GM23338 (cell line): Measurements from ENCODE around the gene SHMT1. TPM values are rescaled to one million over a fixed set of nuclear protein-coding genes. Genes with fewer than 3 reads are reported as not detected.

Experiments used
- ATAC-seq: fragments of 200-7000 bp; cut with Tn5 transposase; 3 replicates; pipeline ENCODE4 v1.9.1; 2020
- DNase-seq: peaks from one replicate; pipeline ENCODE4 v3.0.0-alpha.2; 2015; ENCODE audit warnings: low spot score
- H2AFZ ChIP-seq: fragments of 200-600 bp; sonication (generic); 2 replicates; pipeline ENCODE4 v1.8.0; 2016; ENCODE audit warnings: antibody characterized with exemption, mild to moderate bottlenecking, moderate library complexity
- H3F3A ChIP-seq: fragments of 200-600 bp; sonication (generic); replicated peaks from 2 replicates; pipeline ENCODE4 v1.8.0; 2017; ENCODE audit warnings: antibody characterized with exemption, mixed run types, low read depth
- H3K27ac ChIP-seq: fragments of 200-600 bp; sonication (generic); 2 replicates; pipeline ENCODE4 v1.6.1; 2016; ENCODE audit warnings: low read depth
- H3K27me3 ChIP-seq: fragments of 200-600 bp; sonication (generic); 2 replicates; pipeline ENCODE4 v1.8.0; 2016; ENCODE audit warnings: mild to moderate bottlenecking, mixed run types, moderate library complexity; ENCODE audit not compliant: insufficient read depth
- H3K36me3 ChIP-seq: fragments of 200-600 bp; sonication (generic); 2 replicates; pipeline ENCODE4 v1.8.0; 2016; ENCODE audit warnings: mild to moderate bottlenecking; ENCODE audit not compliant: insufficient read depth
- H3K4me1 ChIP-seq: fragments of 200-600 bp; sonication (generic); 2 replicates; pipeline ENCODE4 v1.8.0; 2016; ENCODE audit warnings: mild to moderate bottlenecking, moderate library complexity; ENCODE audit not compliant: insufficient read depth
- H3K4me2 ChIP-seq: fragments of 200-600 bp; sonication (generic); 2 replicates; pipeline ENCODE4 v1.7.1; 2017; ENCODE audit warnings: mixed run types
- H3K4me3 ChIP-seq: fragments of 200-600 bp; sonication (generic); 2 replicates; pipeline ENCODE4 v1.6.1; 2016; ENCODE audit warnings: mixed run types
- H3K79me2 ChIP-seq: fragments of 200-600 bp; sonication (generic); replicated peaks from 2 replicates; pipeline ENCODE4 v1.8.0; 2017; ENCODE audit warnings: mild to moderate bottlenecking; ENCODE audit not compliant: insufficient read depth
- H3K9me2 ChIP-seq: fragments of 200-600 bp; sonication (generic); 2 replicates; pipeline ENCODE4 v1.8.0; 2017; ENCODE audit not compliant: insufficient read depth
- H4K20me1 ChIP-seq: fragments of 200-600 bp; sonication (generic); replicated peaks from 2 replicates; pipeline ENCODE4 v1.8.0; 2017; ENCODE audit warnings: mild to moderate bottlenecking; ENCODE audit not compliant: insufficient read depth
- H3K27ac Mint-ChIP-seq: 2 replicates; pipeline ENCODE4 v1.8.0; 2020; ENCODE audit warnings: inconsistent platforms, mild to moderate bottlenecking, moderate library complexity, mixed read lengths
- H3K27me3 Mint-ChIP-seq: 3 replicates; pipeline ENCODE4 v1.8.0; 2022; ENCODE audit warnings: low read depth, mild to moderate bottlenecking, moderate library complexity, mixed read lengths, inconsistent platforms; ENCODE audit not compliant: insufficient read depth, poor library complexity
- H3K36me3 Mint-ChIP-seq: 3 replicates; pipeline ENCODE4 v1.8.0; 2021; ENCODE audit warnings: low read depth, mild to moderate bottlenecking, inconsistent platforms, moderate library complexity, mixed read lengths
- H3K4me1 Mint-ChIP-seq: 3 replicates; pipeline ENCODE4 v1.8.0; 2020; ENCODE audit warnings: mild to moderate bottlenecking, inconsistent platforms, mixed read lengths
- H3K4me3 Mint-ChIP-seq: 3 replicates; pipeline ENCODE4 v1.8.0; 2021; ENCODE audit warnings: moderate library complexity, mild to moderate bottlenecking, inconsistent platforms, mixed read lengths
- H3K9me3 Mint-ChIP-seq: 3 replicates; pipeline ENCODE4 v1.8.0; 2020; ENCODE audit warnings: moderate library complexity, mild to moderate bottlenecking, inconsistent platforms, mixed read lengths
- CREB1 ChIP-seq: fragments of 250-450 bp; sonication (Bioruptor Pico); IDR thresholded peaks from 2 replicates; pipeline ENCODE4 v1.5.0; 2020; ENCODE audit warnings: low read depth, mild to moderate bottlenecking, moderate library complexity
- EZH2 ChIP-seq: fragments of 200-600 bp; sonication (generic); IDR thresholded peaks from one replicate; pipeline ENCODE4 v1.8.0; 2017; ENCODE audit warnings: antibody characterized with exemption, mild to moderate bottlenecking, low read depth; ENCODE audit not compliant: unreplicated experiment
- EZH2phosphoT487 ChIP-seq: fragments of 200-600 bp; sonication (generic); IDR thresholded peaks from one replicate; pipeline ENCODE4 v1.8.1; 2018; ENCODE audit warnings: antibody characterized with exemption; ENCODE audit not compliant: unreplicated experiment
- JUNB ChIP-seq: IDR thresholded peaks from one replicate; pipeline ENCODE4 v1.6.1; 2016; ENCODE audit warnings: antibody characterized with exemption; ENCODE audit not compliant: unreplicated experiment
- NANOG ChIP-seq: IDR thresholded peaks from 2 replicates; pipeline ENCODE4 v1.6.1; 2016; ENCODE audit warnings: antibody characterized with exemption, borderline replicate concordance
- POLR2AphosphoS5 ChIP-seq: IDR thresholded peaks from 2 replicates; pipeline ENCODE4 v1.6.1; 2016; ENCODE audit warnings: antibody characterized with exemption, low read depth
- STAT1 ChIP-seq: IDR thresholded peaks from one replicate; pipeline ENCODE4 v1.6.1; 2016; ENCODE audit warnings: antibody characterized with exemption; ENCODE audit not compliant: unreplicated experiment
- ZNF114 ChIP-seq: fragments of 250-450 bp; sonication (Bioruptor Pico); IDR thresholded peaks from 2 replicates; pipeline ENCODE4 v1.5.0; 2020; ENCODE audit warnings: mild to moderate bottlenecking, moderate library complexity
- ZNF331 ChIP-seq: fragments of 250-450 bp; sonication (Bioruptor Pico); IDR thresholded peaks from 2 replicates; pipeline ENCODE4 v1.5.0; 2020; ENCODE audit warnings: low read depth, mild to moderate bottlenecking, moderate library complexity
- polyA plus RNA-seq: library from polyadenylated mRNA; unstranded; fragments of >200 nt; fragmentation: Nextera tagmentation; extraction: Ambion mirVana; gene quantifications from 2 replicates; pipeline ENCODE4 v1.2.1, GENCODE V29; 2016
- total RNA-seq: library from RNA; depleted of rRNA; stranded (reverse); fragments of >200 nt; shearing (Covaris generic); gene quantifications from 2 replicates; pipeline ENCODE4 v1.2.3, GENCODE V29; 2014
- TF ChIP-seq, protein P1 (sequence below), 2 experiments: fragments of 200-600 bp in 1 of 2; sonication (generic) in 1 of 2; conservative IDR thresholded peaks; 2 replicates each; pipeline versions ENCODE4 v1.5.1 to v1.6.1; 2016 to 2017; ENCODE audit warnings: antibody characterized with exemption in 2 of 2, low read depth in 2 of 2, mild to moderate bottlenecking in 2 of 2, moderate library complexity in 1 of 2
- TF ChIP-seq, protein P2 (sequence below): IDR thresholded peaks from 2 replicates; pipeline ENCODE4 v1.6.1; 2016; ENCODE audit warnings: antibody characterized with exemption
- TF ChIP-seq, protein P3 (sequence below): IDR thresholded peaks from one replicate; pipeline ENCODE4 v1.6.1; 2018; ENCODE audit warnings: antibody characterized with exemption; ENCODE audit not compliant: unreplicated experiment
- TF ChIP-seq, protein P4 (sequence below): fragments of 250-450 bp; sonication (Bioruptor Pico); IDR thresholded peaks from 2 replicates; pipeline ENCODE4 v1.5.0; 2020; ENCODE audit warnings: mild to moderate bottlenecking, moderate library complexity

Gene SHMT1
- total and polyA plus RNA-seq, 2 experiments from 2014 or later: 22.8 to 33.3 TPM

DNA sequence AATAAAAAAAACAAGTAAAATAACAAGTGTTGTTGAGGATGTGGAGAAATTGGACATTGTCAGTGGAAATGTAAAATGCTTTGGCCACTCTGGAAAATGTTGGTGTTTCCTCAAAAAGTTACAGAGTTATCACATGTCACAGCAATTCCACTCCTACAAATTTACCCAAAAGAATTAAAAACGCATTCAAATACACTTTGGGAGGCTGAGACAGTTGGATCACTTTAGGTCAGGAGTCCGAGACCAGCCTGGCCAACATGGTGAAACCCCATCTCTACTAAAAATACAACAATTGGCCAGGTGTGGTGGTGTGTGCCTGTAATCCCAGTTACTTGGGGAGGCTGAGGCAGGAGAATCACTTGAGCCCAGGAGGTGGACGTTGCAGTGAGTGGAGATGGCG lies 54.1 kb downstream of the SHMT1 start:
- H4K20me1 ChIP-seq: peaks cover 30% of the 10 kb centered on the region
- H3K4me2 ChIP-seq: no peak overlapping the region
- no peak overlapping the region for H3K4me3 ChIP-seq
- H3K4me1 ChIP-seq: peaks cover 11% of the 10 kb centered on the region; the same call in 1 of the 2 replicates
- DNase-seq (no peak), ATAC-seq (no peak)
- no peak overlapping the region for H3K27ac ChIP-seq
- peaks cover 9% of the 10 kb centered on the region; the same call in 2 of the 3 replicates for H3K4me1 Mint-ChIP-seq
- H3K27me3 ChIP-seq: no peaks in the 10 kb centered on the region
- H3K79me2 ChIP-seq: peaks cover 54% of the 10 kb centered on the region
- no peak overlapping the region for H3K27ac Mint-ChIP-seq
- no peak overlapping the region for H2AFZ ChIP-seq
- H3K27me3 Mint-ChIP-seq: peaks cover 6% of the 10 kb centered on the region
- H3K9me3 Mint-ChIP-seq: no peaks in the 10 kb centered on the region
- TF ChIP-seq CREB1 (CRISPR knock-in tag) (no peak), ZNF114 (CRISPR knock-in tag) (no peak), EZH2phosphoT487 (no peak), NANOG (no peak), POLR2AphosphoS5 (no peak), EZH2 (no peak), JUNB (no peak), STAT1 (no peak), ZNF331 (CRISPR knock-in tag) (no peak)
- TF ChIP-seq, protein P1, sequence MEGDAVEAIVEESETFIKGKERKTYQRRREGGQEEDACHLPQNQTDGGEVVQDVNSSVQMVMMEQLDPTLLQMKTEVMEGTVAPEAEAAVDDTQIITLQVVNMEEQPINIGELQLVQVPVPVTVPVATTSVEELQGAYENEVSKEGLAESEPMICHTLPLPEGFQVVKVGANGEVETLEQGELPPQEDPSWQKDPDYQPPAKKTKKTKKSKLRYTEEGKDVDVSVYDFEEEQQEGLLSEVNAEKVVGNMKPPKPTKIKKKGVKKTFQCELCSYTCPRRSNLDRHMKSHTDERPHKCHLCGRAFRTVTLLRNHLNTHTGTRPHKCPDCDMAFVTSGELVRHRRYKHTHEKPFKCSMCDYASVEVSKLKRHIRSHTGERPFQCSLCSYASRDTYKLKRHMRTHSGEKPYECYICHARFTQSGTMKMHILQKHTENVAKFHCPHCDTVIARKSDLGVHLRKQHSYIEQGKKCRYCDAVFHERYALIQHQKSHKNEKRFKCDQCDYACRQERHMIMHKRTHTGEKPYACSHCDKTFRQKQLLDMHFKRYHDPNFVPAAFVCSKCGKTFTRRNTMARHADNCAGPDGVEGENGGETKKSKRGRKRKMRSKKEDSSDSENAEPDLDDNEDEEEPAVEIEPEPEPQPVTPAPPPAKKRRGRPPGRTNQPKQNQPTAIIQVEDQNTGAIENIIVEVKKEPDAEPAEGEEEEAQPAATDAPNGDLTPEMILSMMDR (conservative IDR thresholded peaks at IDR 0.05; ENCODE audit: low read depth in 2 of 2): no peak
- TF ChIP-seq, protein P2, sequence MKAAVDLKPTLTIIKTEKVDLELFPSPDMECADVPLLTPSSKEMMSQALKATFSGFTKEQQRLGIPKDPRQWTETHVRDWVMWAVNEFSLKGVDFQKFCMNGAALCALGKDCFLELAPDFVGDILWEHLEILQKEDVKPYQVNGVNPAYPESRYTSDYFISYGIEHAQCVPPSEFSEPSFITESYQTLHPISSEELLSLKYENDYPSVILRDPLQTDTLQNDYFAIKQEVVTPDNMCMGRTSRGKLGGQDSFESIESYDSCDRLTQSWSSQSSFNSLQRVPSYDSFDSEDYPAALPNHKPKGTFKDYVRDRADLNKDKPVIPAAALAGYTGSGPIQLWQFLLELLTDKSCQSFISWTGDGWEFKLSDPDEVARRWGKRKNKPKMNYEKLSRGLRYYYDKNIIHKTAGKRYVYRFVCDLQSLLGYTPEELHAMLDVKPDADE: no peak
- TF ChIP-seq, protein P3, sequence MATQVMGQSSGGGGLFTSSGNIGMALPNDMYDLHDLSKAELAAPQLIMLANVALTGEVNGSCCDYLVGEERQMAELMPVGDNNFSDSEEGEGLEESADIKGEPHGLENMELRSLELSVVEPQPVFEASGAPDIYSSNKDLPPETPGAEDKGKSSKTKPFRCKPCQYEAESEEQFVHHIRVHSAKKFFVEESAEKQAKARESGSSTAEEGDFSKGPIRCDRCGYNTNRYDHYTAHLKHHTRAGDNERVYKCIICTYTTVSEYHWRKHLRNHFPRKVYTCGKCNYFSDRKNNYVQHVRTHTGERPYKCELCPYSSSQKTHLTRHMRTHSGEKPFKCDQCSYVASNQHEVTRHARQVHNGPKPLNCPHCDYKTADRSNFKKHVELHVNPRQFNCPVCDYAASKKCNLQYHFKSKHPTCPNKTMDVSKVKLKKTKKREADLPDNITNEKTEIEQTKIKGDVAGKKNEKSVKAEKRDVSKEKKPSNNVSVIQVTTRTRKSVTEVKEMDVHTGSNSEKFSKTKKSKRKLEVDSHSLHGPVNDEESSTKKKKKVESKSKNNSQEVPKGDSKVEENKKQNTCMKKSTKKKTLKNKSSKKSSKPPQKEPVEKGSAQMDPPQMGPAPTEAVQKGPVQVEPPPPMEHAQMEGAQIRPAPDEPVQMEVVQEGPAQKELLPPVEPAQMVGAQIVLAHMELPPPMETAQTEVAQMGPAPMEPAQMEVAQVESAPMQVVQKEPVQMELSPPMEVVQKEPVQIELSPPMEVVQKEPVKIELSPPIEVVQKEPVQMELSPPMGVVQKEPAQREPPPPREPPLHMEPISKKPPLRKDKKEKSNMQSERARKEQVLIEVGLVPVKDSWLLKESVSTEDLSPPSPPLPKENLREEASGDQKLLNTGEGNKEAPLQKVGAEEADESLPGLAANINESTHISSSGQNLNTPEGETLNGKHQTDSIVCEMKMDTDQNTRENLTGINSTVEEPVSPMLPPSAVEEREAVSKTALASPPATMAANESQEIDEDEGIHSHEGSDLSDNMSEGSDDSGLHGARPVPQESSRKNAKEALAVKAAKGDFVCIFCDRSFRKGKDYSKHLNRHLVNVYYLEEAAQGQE: no peak
- TF ChIP-seq, protein P4, sequence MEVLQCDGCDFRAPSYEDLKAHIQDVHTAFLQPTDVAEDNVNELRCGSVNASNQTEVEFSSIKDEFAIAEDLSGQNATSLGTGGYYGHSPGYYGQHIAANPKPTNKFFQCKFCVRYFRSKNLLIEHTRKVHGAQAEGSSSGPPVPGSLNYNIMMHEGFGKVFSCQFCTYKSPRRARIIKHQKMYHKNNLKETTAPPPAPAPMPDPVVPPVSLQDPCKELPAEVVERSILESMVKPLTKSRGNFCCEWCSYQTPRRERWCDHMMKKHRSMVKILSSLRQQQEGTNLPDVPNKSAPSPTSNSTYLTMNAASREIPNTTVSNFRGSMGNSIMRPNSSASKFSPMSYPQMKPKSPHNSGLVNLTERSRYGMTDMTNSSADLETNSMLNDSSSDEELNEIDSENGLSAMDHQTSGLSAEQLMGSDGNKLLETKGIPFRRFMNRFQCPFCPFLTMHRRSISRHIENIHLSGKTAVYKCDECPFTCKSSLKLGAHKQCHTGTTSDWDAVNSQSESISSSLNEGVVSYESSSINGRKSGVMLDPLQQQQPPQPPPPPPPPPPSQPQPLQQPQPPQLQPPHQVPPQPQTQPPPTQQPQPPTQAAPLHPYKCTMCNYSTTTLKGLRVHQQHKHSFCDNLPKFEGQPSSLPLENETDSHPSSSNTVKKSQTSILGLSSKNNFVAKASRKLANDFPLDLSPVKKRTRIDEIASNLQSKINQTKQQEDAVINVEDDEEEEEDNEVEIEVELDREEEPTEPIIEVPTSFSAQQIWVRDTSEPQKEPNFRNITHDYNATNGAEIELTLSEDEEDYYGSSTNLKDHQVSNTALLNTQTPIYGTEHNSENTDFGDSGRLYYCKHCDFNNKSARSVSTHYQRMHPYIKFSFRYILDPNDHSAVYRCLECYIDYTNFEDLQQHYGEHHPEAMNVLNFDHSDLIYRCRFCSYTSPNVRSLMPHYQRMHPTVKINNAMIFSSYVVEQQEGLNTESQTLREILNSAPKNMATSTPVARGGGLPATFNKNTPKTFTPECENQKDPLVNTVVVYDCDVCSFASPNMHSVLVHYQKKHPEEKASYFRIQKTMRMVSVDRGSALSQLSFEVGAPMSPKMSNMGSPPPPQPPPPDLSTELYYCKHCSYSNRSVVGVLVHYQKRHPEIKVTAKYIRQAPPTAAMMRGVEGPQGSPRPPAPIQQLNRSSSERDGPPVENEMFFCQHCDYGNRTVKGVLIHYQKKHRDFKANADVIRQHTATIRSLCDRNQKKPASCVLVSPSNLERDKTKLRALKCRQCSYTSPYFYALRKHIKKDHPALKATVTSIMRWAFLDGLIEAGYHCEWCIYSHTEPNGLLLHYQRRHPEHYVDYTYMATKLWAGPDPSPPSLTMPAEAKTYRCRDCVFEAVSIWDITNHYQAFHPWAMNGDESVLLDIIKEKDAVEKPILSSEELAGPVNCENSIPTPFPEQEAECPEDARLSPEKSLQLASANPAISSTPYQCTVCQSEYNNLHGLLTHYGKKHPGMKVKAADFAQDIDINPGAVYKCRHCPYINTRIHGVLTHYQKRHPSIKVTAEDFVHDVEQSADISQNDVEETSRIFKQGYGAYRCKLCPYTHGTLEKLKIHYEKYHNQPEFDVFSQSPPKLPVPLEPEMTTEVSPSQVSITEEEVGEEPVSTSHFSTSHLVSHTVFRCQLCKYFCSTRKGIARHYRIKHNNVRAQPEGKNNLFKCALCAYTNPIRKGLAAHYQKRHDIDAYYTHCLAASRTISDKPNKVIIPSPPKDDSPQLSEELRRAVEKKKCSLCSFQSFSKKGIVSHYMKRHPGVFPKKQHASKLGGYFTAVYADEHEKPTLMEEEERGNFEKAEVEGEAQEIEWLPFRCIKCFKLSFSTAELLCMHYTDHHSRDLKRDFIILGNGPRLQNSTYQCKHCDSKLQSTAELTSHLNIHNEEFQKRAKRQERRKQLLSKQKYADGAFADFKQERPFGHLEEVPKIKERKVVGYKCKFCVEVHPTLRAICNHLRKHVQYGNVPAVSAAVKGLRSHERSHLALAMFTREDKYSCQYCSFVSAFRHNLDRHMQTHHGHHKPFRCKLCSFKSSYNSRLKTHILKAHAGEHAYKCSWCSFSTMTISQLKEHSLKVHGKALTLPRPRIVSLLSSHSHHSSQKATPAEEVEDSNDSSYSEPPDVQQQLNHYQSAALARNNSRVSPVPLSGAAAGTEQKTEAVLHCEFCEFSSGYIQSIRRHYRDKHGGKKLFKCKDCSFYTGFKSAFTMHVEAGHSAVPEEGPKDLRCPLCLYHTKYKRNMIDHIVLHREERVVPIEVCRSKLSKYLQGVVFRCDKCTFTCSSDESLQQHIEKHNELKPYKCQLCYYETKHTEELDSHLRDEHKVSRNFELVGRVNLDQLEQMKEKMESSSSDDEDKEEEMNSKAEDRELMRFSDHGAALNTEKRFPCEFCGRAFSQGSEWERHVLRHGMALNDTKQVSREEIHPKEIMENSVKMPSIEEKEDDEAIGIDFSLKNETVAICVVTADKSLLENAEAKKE (CRISPR knock-in tag): no peak
- H3K9me2 ChIP-seq: no peaks in the 10 kb centered on the region
- H3K36me3 Mint-ChIP-seq: peaks cover 73% of the 10 kb centered on the region
- 0 out of 2 replicates have a peak, but pooled peaks cover 4% of the 10 kb centered on the region for H3F3A ChIP-seq
- no peak overlapping the region for H3K4me3 Mint-ChIP-seq
- peaks cover 47% of the 10 kb centered on the region for H3K36me3 ChIP-seq
